HepG2 (cell line): ENCODE measurements around the gene MEX3A. TPM values are rescaled to one million over a fixed set of nuclear protein-coding genes. Genes with fewer than 3 reads are reported as not detected.

ENCODE experiments used
- ELK4 ChIP-seq: sonication (generic); formaldehyde crosslinking; IDR thresholded peaks from 2 replicates; pipeline ENCODE4 v1.9.0; 2021; ENCODE audit warnings: missing genetic modification reagents, borderline replicate concordance
- GATAD2A ChIP-seq: IDR thresholded peaks from 2 replicates; pipeline ENCODE4 v1.6.1; 2016
- GTF2F1 ChIP-seq: fragments of 150-350 bp; IDR thresholded peaks from 2 replicates; pipeline ENCODE4 v1.6.1; 2014; ENCODE audit warnings: low read length
- GZF1 ChIP-seq: sonication (generic); formaldehyde crosslinking; IDR thresholded peaks from 2 replicates; pipeline ENCODE4 v1.5.1; 2020; ENCODE audit warnings: mild to moderate bottlenecking, missing genetic modification reagents
- HOXA3 ChIP-seq: sonication (generic); formaldehyde crosslinking; IDR thresholded peaks from 2 replicates; pipeline ENCODE4 v1.5.0; 2020; ENCODE audit warnings: missing genetic modification reagents
- KDM2A ChIP-seq: sonication (generic); formaldehyde crosslinking; IDR thresholded peaks from 2 replicates; pipeline ENCODE4 v1.4.0; 2020; ENCODE audit warnings: low read depth, missing genetic modification reagents, borderline replicate concordance
- MED13 ChIP-seq: sonication (generic); formaldehyde crosslinking; IDR thresholded peaks from 2 replicates; pipeline ENCODE4 v1.5.0; 2020; ENCODE audit warnings: missing genetic modification reagents
- MIXL1 ChIP-seq: IDR thresholded peaks from 2 replicates; pipeline ENCODE4 v1.6.1; 2016
- NAIF1 ChIP-seq: sonication (generic); formaldehyde crosslinking; IDR thresholded peaks from 2 replicates; pipeline ENCODE4 v1.5.0; 2020; ENCODE audit warnings: mild to moderate bottlenecking, missing genetic modification reagents, borderline replicate concordance
- NFYC ChIP-seq: IDR thresholded peaks from 2 replicates; pipeline ENCODE4 v1.6.1; 2016; ENCODE audit warnings: missing genetic modification reagents, missing compliant biosample characterization
- POLR2A ChIP-seq, 2 experiments: IDR thresholded peaks; 2 replicates each; pipeline ENCODE4 v1.6.1; 2011; ENCODE audit warnings: low read depth in 2 of 2, low read length in 2 of 2, mild to moderate bottlenecking in 1 of 2, moderate library complexity in 1 of 2; ENCODE audit not compliant: insufficient read depth in 1 of 2
- UBTF ChIP-seq: sonication (generic); formaldehyde crosslinking; IDR thresholded peaks from 2 replicates; pipeline ENCODE4 v1.4.0; 2020; ENCODE audit warnings: mild to moderate bottlenecking, missing genetic modification reagents
- ZBTB33 ChIP-seq: sonication (generic); formaldehyde crosslinking; IDR thresholded peaks from 2 replicates; pipeline ENCODE4 v1.4.0; 2020; ENCODE audit warnings: missing genetic modification reagents
- ZBTB37 ChIP-seq: sonication (generic); formaldehyde crosslinking; IDR thresholded peaks from 2 replicates; pipeline ENCODE4 v1.4.0; 2020; ENCODE audit warnings: mild to moderate bottlenecking, missing genetic modification reagents
- ZBTB38 ChIP-seq: sonication (generic); formaldehyde crosslinking; IDR thresholded peaks from 2 replicates; pipeline ENCODE4 v1.5.1; 2020; ENCODE audit warnings: mild to moderate bottlenecking, missing genetic modification reagents
- ZFP62 ChIP-seq: sonication (generic); formaldehyde crosslinking; IDR thresholded peaks from 2 replicates; pipeline ENCODE4 v1.4.0; 2020; ENCODE audit warnings: missing genetic modification reagents
- ZFP91 ChIP-seq: sonication (generic); formaldehyde crosslinking; IDR thresholded peaks from 2 replicates; pipeline ENCODE4 v1.9.0; 2022; ENCODE audit warnings: missing genetic modification reagents, mild to moderate bottlenecking, borderline replicate concordance
- ZNF205 ChIP-seq: IDR thresholded peaks from 2 replicates; pipeline ENCODE4 v1.6.1; 2018; ENCODE audit warnings: missing biosample characterization, missing genetic modification reagents
- ZNF383 ChIP-seq: sonication (generic); formaldehyde crosslinking; IDR thresholded peaks from 2 replicates; pipeline ENCODE4 v1.4.0; 2020; ENCODE audit warnings: missing genetic modification reagents, mild to moderate bottlenecking, borderline replicate concordance
- ZNF629 ChIP-seq: sonication (generic); formaldehyde crosslinking; conservative IDR thresholded peaks from 2 replicates; pipeline ENCODE4 v1.5.0; 2020; ENCODE audit warnings: missing genetic modification reagents
- ZSCAN25 ChIP-seq: sonication (generic); formaldehyde crosslinking; IDR thresholded peaks from 2 replicates; pipeline ENCODE4 v1.8.0; 2022; ENCODE audit warnings: mild to moderate bottlenecking, missing genetic modification reagents
- polyA plus RNA-seq, 8 experiments: library from polyadenylated mRNA; depleted of rRNA in 3 of 8; stranded (reverse) in 7 of 8; unstranded in 1 of 8; fragments of >200 nt; fragmentation: Illumina TruSeq in 4 of 8; extraction: Trizol in 4 of 8; gene quantifications; 2 replicates each; pipeline versions ENCODE4 v1.2.1 to v1.2.3, GENCODE V29; 2011 to 2016; ENCODE audit warnings: low read depth in 4 of 8, missing spikeins in 1 of 8, mixed read lengths in 1 of 8; ENCODE audit not compliant: insufficient read depth in 1 of 8
- total RNA-seq, 5 experiments: library from RNA; depleted of rRNA; stranded (reverse); fragments of >200 nt; fragmentation: Illumina TruSeq; extraction: Trizol; gene quantifications; 2 replicates each; pipeline ENCODE4 v1.2.3, GENCODE V29; 2016; ENCODE audit warnings: low read depth in 1 of 5
- TF ChIP-seq, protein P1 (sequence below): IDR thresholded peaks from 2 replicates; pipeline ENCODE4 v1.6.1; 2016; ENCODE audit warnings: low read depth, control low read depth

The MEX3A gene
- total and polyA plus RNA-seq, 2 of the 13 experiments (the other 11 are each of a cell fraction or from before 2014, with no cell fraction given): 7.6 to 9.1 TPM

GRCh38 chr1:156086256-156086662 lies 4.0 kb upstream of the MEX3A start (continued):
- peak; percentile 64; the same call in 1 of the 2 replicates for TF ChIP-seq ZBTB33 (CRISPR knock-in tag)
- no peak for TF ChIP-seq NAIF1 (CRISPR knock-in tag)
- TF ChIP-seq KDM2A (CRISPR knock-in tag): no peak
- no peak for TF ChIP-seq ZBTB38 (CRISPR knock-in tag)
- peak; percentile 71 for TF ChIP-seq HOXA3
- TF ChIP-seq ZSCAN25 (CRISPR knock-in tag): peak; percentile 81
- TF ChIP-seq ZFP62: no peak
- 0 out of 2 replicates have a peak, but pooled peaks have one; percentile 23 for TF ChIP-seq ZFP91 (CRISPR knock-in tag)
- TF ChIP-seq ZNF205 (CRISPR knock-in tag): peak; percentile 81; the same call in 1 of the 2 replicates
- no peak for TF ChIP-seq ELK4 (CRISPR knock-in tag)
- TF ChIP-seq ZNF383 (CRISPR knock-in tag): no peak
- no peak for TF ChIP-seq GZF1 (CRISPR knock-in tag)
- TF ChIP-seq GTF2F1: no peak
- peak in 1 of 2 experiments; percentile 52; a peak in 2 of 4 replicates for TF ChIP-seq POLR2A (IDR thresholded peaks at IDR 0.05; ENCODE audit: insufficient read depth in 1 of 2, low read depth in 2 of 2, low read length in 2 of 2)
- TF ChIP-seq ZBTB37 (CRISPR knock-in tag): no peak
- TF ChIP-seq MIXL1 (CRISPR knock-in tag): peak; percentile 61; the same call in 1 of the 2 replicates
- TF ChIP-seq, protein P1, sequence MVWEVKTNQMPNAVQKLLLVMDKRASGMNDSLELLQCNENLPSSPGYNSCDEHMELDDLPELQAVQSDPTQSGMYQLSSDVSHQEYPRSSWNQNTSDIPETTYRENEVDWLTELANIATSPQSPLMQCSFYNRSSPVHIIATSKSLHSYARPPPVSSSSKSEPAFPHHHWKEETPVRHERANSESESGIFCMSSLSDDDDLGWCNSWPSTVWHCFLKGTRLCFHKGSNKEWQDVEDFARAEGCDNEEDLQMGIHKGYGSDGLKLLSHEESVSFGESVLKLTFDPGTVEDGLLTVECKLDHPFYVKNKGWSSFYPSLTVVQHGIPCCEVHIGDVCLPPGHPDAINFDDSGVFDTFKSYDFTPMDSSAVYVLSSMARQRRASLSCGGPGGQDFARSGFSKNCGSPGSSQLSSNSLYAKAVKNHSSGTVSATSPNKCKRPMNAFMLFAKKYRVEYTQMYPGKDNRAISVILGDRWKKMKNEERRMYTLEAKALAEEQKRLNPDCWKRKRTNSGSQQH (CRISPR knock-in tag): peak; percentile 93; the same call in 1 of the 2 replicates
- TF ChIP-seq UBTF: no peak; the same call in 1 of the 2 replicates
- TF ChIP-seq NFYC (CRISPR knock-in tag): no peak
- peak; percentile 32; the same call in 1 of the 2 replicates for TF ChIP-seq MED13 (CRISPR knock-in tag)
- TF ChIP-seq ZNF629 (CRISPR knock-in tag): no peak
- peak; percentile 98 for TF ChIP-seq GATAD2A (CRISPR knock-in tag)
